A549 (cell line): ENCODE measurements around the gene PHYKPL. TPM values are rescaled to one million over a fixed set of nuclear protein-coding genes. Genes with fewer than 3 reads are reported as not detected.

Source experiments
- ATAC-seq, 2 experiments: fragments of 200-7000 bp in 1 of 2; fragments of >200 bp in 1 of 2; cut with Nextera tagmentation in 1 of 2; cut with Tn5 transposase in 1 of 2; 3 replicates each; pipeline versions ENCODE4 v1.8.0 to v1.9.1; 2018 to 2020; ENCODE audit warnings: mild to moderate bottlenecking in 1 of 2, moderate library complexity in 1 of 2
- CTCF ChIA-PET: fragments of 300-600 bp; sonication (Branson Sonifier 250); formaldehyde crosslinking; extraction: SDS; loops from one replicate; lab custom pipeline; 2021; ENCODE audit warnings: antibody characterized with exemption, inconsistent platforms; lab: Yijun Ruan, JAX
- POLR2A ChIA-PET: fragments of 350-600 bp; formaldehyde crosslinking; extraction: SDS; loops from one replicate; lab custom pipeline; 2021; ENCODE audit warnings: antibody characterized with exemption, inconsistent platforms; lab: Yijun Ruan, JAX
- DNase-seq, 2 experiments: peaks; one replicate each; pipeline versions ENCODE4 v3.0.0 to v3.0.0-alpha.2; 2011 to 2016; ENCODE audit warnings: low read depth in 1 of 2, low spot score in 1 of 2
- FAIRE-seq: peaks from 2 replicates; lab custom pipeline; 2011; peaks lifted over from hg19 to GRCh38; lab: Jason Lieb, UNC
- H3K27ac ChIP-seq, 2 experiments: fragments of >200 bp; sonication (Bioruptor Twin); formaldehyde crosslinking; 3 replicates each; pipeline ENCODE4 v1.5.1; 2016 to 2017
- H3K4me1 ChIP-seq: fragments of >200 bp; sonication (Bioruptor Twin); formaldehyde crosslinking; 3 replicates; pipeline ENCODE4 v1.6.1; 2016
- H3K4me2 ChIP-seq: fragments of >200 bp; sonication (Bioruptor Twin); formaldehyde crosslinking; 3 replicates; pipeline ENCODE4 v1.6.1; 2016
- H3K4me3 ChIP-seq: fragments of >200 bp; sonication (Bioruptor Twin); formaldehyde crosslinking; 3 replicates; pipeline ENCODE4 v1.5.1; 2016
- H3K9me3 ChIP-seq: fragments of >200 bp; sonication (Bioruptor Twin); formaldehyde crosslinking; 3 replicates; pipeline ENCODE4 v1.6.1; 2016
- ATOH8 ChIP-seq: fragments of 250-450 bp; sonication (Bioruptor Pico); IDR thresholded peaks from 2 replicates; pipeline ENCODE4 v1.5.0; 2020; ENCODE audit warnings: low read depth, mild to moderate bottlenecking, moderate library complexity
- CBX2 ChIP-seq: fragments of 200-600 bp; sonication (generic); IDR thresholded peaks from 2 replicates; pipeline ENCODE4 v1.6.1; 2016; ENCODE audit warnings: low read depth, mild to moderate bottlenecking, borderline replicate concordance
- CHD2 ChIP-seq: fragments of 150-350 bp; IDR thresholded peaks from 2 replicates; pipeline ENCODE4 v1.6.1; 2014; ENCODE audit warnings: low read length; ENCODE audit not compliant: partially characterized antibody
- EHF ChIP-seq: fragments of 250-450 bp; sonication (Bioruptor Pico); IDR thresholded peaks from 2 replicates; pipeline ENCODE4 v1.5.0; 2020; ENCODE audit warnings: mild to moderate bottlenecking
- EP300 ChIP-seq, 2 experiments: fragments of >200 bp; sonication (Bioruptor Twin); formaldehyde crosslinking; IDR thresholded peaks; 2 replicates in 1 of 2; 3 replicates in 1 of 2; pipeline ENCODE4 v1.6.1; 2016 to 2017
- HDAC2 ChIP-seq: fragments of 200-600 bp; sonication (generic); IDR thresholded peaks from 2 replicates; pipeline ENCODE4 v1.6.1; 2016
- HEYL ChIP-seq: fragments of 250-450 bp; sonication (Bioruptor Pico); IDR thresholded peaks from 2 replicates; pipeline ENCODE4 v1.8.0; 2021; ENCODE audit warnings: mild to moderate bottlenecking, moderate library complexity
- NR3C1 ChIP-seq: fragments of >200 bp; sonication (Bioruptor Twin); formaldehyde crosslinking; IDR thresholded peaks from 3 replicates; pipeline ENCODE4 v1.6.1; 2017
- PBX3 ChIP-seq: IDR thresholded peaks from 2 replicates; pipeline ENCODE4 v1.6.1; 2012
- RAD21 ChIP-seq, 2 experiments: fragments of >200 bp in 1 of 2; sonication (Bioruptor Twin) in 1 of 2; formaldehyde crosslinking in 1 of 2; IDR thresholded peaks in 1 of 2; conservative IDR thresholded peaks in 1 of 2; 2 replicates in 1 of 2; 3 replicates in 1 of 2; pipeline ENCODE4 v1.6.1; 2012 to 2018; ENCODE audit warnings: inconsistent platforms in 1 of 2
- RARB ChIP-seq: fragments of 250-450 bp; sonication (Bioruptor Pico); IDR thresholded peaks from 2 replicates; pipeline ENCODE4 v1.8.0; 2021; ENCODE audit warnings: mild to moderate bottlenecking, moderate library complexity
- RCOR1 ChIP-seq: fragments of 150-350 bp; IDR thresholded peaks from 2 replicates; pipeline ENCODE4 v1.6.1; 2014; ENCODE audit warnings: antibody characterized with exemption, low read length, low read depth
- REST ChIP-seq: fragments of 200-600 bp; sonication (generic); IDR thresholded peaks from 2 replicates; pipeline ENCODE4 v1.6.1; 2016; ENCODE audit warnings: antibody characterized with exemption, mild to moderate bottlenecking, moderate library complexity
- RNF2 ChIP-seq: fragments of 200-600 bp; sonication (generic); IDR thresholded peaks from 2 replicates; pipeline ENCODE4 v1.6.1; 2016; ENCODE audit warnings: low read depth, mild to moderate bottlenecking, antibody characterized with exemption, moderate library complexity, borderline replicate concordance
- TFCP2L1 ChIP-seq: fragments of 250-450 bp; sonication (Bioruptor Pico); IDR thresholded peaks from 2 replicates; pipeline ENCODE4 v1.5.0; 2021; ENCODE audit warnings: mild to moderate bottlenecking
- TP53 ChIP-seq: fragments of 250-450 bp; sonication (Bioruptor Pico); IDR thresholded peaks from 2 replicates; pipeline ENCODE4 v1.5.0; 2021; ENCODE audit warnings: mild to moderate bottlenecking, moderate library complexity
- WGBS: methylation state at CpG from one replicate; pipeline ENCODE4 v1.1.6; 2017; ENCODE audit errors: missing lambda C conversion rate; 5-methylcytosine and 5-hydroxymethylcytosine counted together
- polyA plus RNA-seq, 4 experiments: library from polyadenylated mRNA; depleted of rRNA in 3 of 4; stranded (reverse); fragments of >200 nt; fragmentation: RNase III in 1 of 4; extraction: RNeasy Plus Mini Kit Qiagen cat#74134 plus additional on column Dnase treatment in 1 of 4; gene quantifications; 2 replicates in 3 of 4; 3 replicates in 1 of 4; pipeline ENCODE4 v1.2.3, GENCODE V29; 2011 to 2017
- TF ChIP-seq, protein P1 (sequence below): fragments of >200 bp; sonication (Bioruptor Twin); formaldehyde crosslinking; IDR thresholded peaks from 3 replicates; pipeline ENCODE4 v1.5.1; 2016

Gene PHYKPL
- polyA plus RNA-seq, 2 of the 4 experiments (the other 2 are of a cell fraction): 13.0 to 21.9 TPM

DNA sequence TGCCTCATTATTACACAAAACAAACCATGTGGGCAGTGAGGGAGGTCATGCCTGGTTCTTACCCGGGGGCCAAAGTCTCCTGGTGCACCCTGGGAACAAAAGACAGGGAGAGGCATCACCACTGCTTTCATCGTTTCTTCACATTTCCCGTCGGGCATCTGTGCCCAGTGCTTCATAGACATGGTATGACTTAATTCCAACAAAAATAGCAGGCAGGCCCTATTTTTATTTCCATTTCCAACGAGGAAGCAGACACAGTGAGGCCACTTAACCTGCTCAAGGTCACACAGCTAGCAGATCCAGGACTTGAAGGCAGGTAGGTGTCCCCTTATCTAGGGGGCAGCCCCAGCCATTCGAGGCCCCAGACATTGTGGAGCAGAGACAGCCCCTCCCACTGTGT is 34.6 kb upstream of the PHYKPL start:
- FAIRE-seq: no peak
- 22% methylated on average over 5 of the region's 6 CpGs for WGBS

GRCh38 chr5:178266581-178266980 is 34.0 kb upstream of the PHYKPL start:
- Histone ChIP-seq H3K4me2 (no peak overlapping the region), H3K4me3 (no peak overlapping the region), H3K9me3 (no peaks in the 10 kb centered on the region), H3K27ac (no peak overlapping the region), H3K4me1 (no peaks in the 10 kb centered on the region)
- DNase-seq: no peak
- ChIA-PET CTCF (interaction anchor here (0.9 kb wide), 1 partner anchor 1227 kb away, joined by 3 read pairs; no protein-coding TSS in a partner anchor), POLR2A (no interaction called here)
- no peak for ATAC-seq
- FAIRE-seq: no peak
- TF ChIP-seq RAD21 (conservative IDR thresholded peaks at IDR 0.05 in 1 of 2, IDR thresholded peaks at IDR 0.05 in 1 of 2): no peak
- TF ChIP-seq NR3C1: no peak
- no peak for TF ChIP-seq HDAC2
- TF ChIP-seq TP53: no peak
- no peak for TF ChIP-seq CHD2
- no peak for TF ChIP-seq RNF2
- TF ChIP-seq, protein P1, sequence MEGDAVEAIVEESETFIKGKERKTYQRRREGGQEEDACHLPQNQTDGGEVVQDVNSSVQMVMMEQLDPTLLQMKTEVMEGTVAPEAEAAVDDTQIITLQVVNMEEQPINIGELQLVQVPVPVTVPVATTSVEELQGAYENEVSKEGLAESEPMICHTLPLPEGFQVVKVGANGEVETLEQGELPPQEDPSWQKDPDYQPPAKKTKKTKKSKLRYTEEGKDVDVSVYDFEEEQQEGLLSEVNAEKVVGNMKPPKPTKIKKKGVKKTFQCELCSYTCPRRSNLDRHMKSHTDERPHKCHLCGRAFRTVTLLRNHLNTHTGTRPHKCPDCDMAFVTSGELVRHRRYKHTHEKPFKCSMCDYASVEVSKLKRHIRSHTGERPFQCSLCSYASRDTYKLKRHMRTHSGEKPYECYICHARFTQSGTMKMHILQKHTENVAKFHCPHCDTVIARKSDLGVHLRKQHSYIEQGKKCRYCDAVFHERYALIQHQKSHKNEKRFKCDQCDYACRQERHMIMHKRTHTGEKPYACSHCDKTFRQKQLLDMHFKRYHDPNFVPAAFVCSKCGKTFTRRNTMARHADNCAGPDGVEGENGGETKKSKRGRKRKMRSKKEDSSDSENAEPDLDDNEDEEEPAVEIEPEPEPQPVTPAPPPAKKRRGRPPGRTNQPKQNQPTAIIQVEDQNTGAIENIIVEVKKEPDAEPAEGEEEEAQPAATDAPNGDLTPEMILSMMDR: no peak
- TF ChIP-seq HEYL (CRISPR knock-in tag): no peak
- no peak for TF ChIP-seq RCOR1
- no peak for TF ChIP-seq EP300 (IDR thresholded peaks at IDR 0.05)
- no peak for TF ChIP-seq RARB
- WGBS: 76% methylated on average over 10 of the region's 10 CpGs

More for the DNA sequence above, 34.6 kb upstream of the PHYKPL start:
- CTCF ChIA-PET: interaction anchor here (0.9 kb wide), 1 partner anchor 1226 kb away, joined by 3 read pairs; no protein-coding TSS in a partner anchor
- POLR2A ChIA-PET: no interaction called here
- no peak overlapping the region for H3K4me3 ChIP-seq
- ATAC-seq: no peak
- H3K27ac ChIP-seq: no peak overlapping the region
- TF ChIP-seq PBX3 (no peak), RARB (no peak), TFCP2L1 (CRISPR knock-in tag) (no peak), REST (no peak), CBX2 (no peak), EHF (CRISPR knock-in tag) (no peak), ATOH8 (CRISPR knock-in tag) (no peak)
- no peaks in the 10 kb centered on the region for H3K4me1 ChIP-seq
- no peak overlapping the region for H3K4me2 ChIP-seq
- H3K9me3 ChIP-seq: no peaks in the 10 kb centered on the region
- no peak for DNase-seq
